Liver (tissue), 9 donors: ENCODE results near the gene WDFY1. TPM values are rescaled to one million over a fixed set of nuclear protein-coding genes. Genes with fewer than 3 reads are reported as not detected.

Source experiments
- DNase-seq: peaks from one replicate; pipeline ENCODE4 v3.0.0-alpha.2; 2017; ENCODE audit warnings: low spot score
- H3K27ac ChIP-seq, 2 donors: one replicate each; pipeline ENCODE4 v1.7.0; 2013; ENCODE audit warnings: inconsistent platforms in 2 of 2, low read length in 2 of 2, control low read depth in 1 of 2, low read depth in 1 of 2, mild to moderate bottlenecking in 1 of 2
- H3K27me3 ChIP-seq, 4 donors: one replicate each; pipeline versions ENCODE4 v1.6.1 to v1.7.0; 2013; ENCODE audit warnings: low read length in 3 of 4, inconsistent platforms in 1 of 4, mild to moderate bottlenecking in 1 of 4, moderate library complexity in 1 of 4; ENCODE audit not compliant: control insufficient read depth in 4 of 4, insufficient read depth in 4 of 4
- H3K36me3 ChIP-seq, 4 donors: one replicate each; pipeline versions ENCODE4 v1.6.1 to v1.7.0; 2013; ENCODE audit warnings: low read length in 3 of 4, mild to moderate bottlenecking in 3 of 4, low read depth in 1 of 4, moderate library complexity in 1 of 4; ENCODE audit not compliant: control insufficient read depth in 4 of 4, insufficient read depth in 3 of 4
- H3K4me1 ChIP-seq, 4 donors: one replicate each; pipeline versions ENCODE4 v1.6.1 to v1.7.0; 2013; ENCODE audit warnings: low read length in 3 of 4, mild to moderate bottlenecking in 3 of 4, moderate library complexity in 1 of 4; ENCODE audit not compliant: control insufficient read depth in 4 of 4, insufficient read depth in 4 of 4
- H3K4me3 ChIP-seq, 3 donors: one replicate each; pipeline versions ENCODE4 v1.6.1 to v1.7.0; 2013; ENCODE audit warnings: low read length in 3 of 3, control low read depth in 1 of 3, low read depth in 1 of 3, mild to moderate bottlenecking in 1 of 3
- H3K9ac ChIP-seq, 2 donors: one replicate each; pipeline ENCODE4 v1.7.0; 2013; ENCODE audit warnings: low read length in 2 of 2, mild to moderate bottlenecking in 2 of 2, moderate library complexity in 2 of 2, control low read depth in 1 of 2, low read depth in 1 of 2
- H3K9me3 ChIP-seq, 4 donors: one replicate each; pipeline versions ENCODE4 v1.6.1 to v1.7.0; 2013; ENCODE audit warnings: low read length in 3 of 4; ENCODE audit not compliant: control insufficient read depth in 4 of 4
- EGR1 ChIP-seq, 2 donors: IDR thresholded peaks; 2 replicates each; pipeline ENCODE4 v1.6.1; 2016 to 2018; ENCODE audit warnings: antibody characterized with exemption in 2 of 2, low read depth in 2 of 2
- FOXA1 ChIP-seq: IDR thresholded peaks from 2 replicates; pipeline ENCODE4 v1.6.1; 2016; ENCODE audit warnings: antibody characterized with exemption
- FOXA2 ChIP-seq: IDR thresholded peaks from 2 replicates; pipeline ENCODE4 v1.6.1; 2016; ENCODE audit warnings: antibody characterized with exemption
- GABPA ChIP-seq, 2 donors: IDR thresholded peaks in 1 of 2; conservative IDR thresholded peaks in 1 of 2; 2 replicates each; pipeline ENCODE4 v1.6.1; 2016; ENCODE audit warnings: antibody characterized with exemption in 2 of 2, mild to moderate bottlenecking in 1 of 2, moderate library complexity in 1 of 2
- HNF4A ChIP-seq, 2 donors: conservative IDR thresholded peaks; 2 replicates each; pipeline ENCODE4 v1.6.1; 2016; ENCODE audit warnings: antibody characterized with exemption in 2 of 2, mild to moderate bottlenecking in 2 of 2
- HNF4G ChIP-seq: IDR thresholded peaks from 2 replicates; pipeline ENCODE4 v1.6.1; 2016; ENCODE audit warnings: antibody characterized with exemption
- JUND ChIP-seq, 2 donors: IDR thresholded peaks; 2 replicates each; pipeline ENCODE4 v1.6.1; 2016; ENCODE audit warnings: antibody characterized with exemption in 2 of 2
- NR2F2 ChIP-seq: IDR thresholded peaks from 2 replicates; pipeline ENCODE4 v1.6.1; 2016; ENCODE audit warnings: antibody characterized with exemption
- RAD21 ChIP-seq, 2 donors: IDR thresholded peaks; 2 replicates each; pipeline ENCODE4 v1.6.1; 2016; ENCODE audit warnings: antibody characterized with exemption in 2 of 2, mild to moderate bottlenecking in 2 of 2
- RXRA ChIP-seq, 2 donors: IDR thresholded peaks; 2 replicates each; pipeline ENCODE4 v1.6.1; 2017 to 2018; ENCODE audit warnings: antibody characterized with exemption in 2 of 2, mild to moderate bottlenecking in 1 of 2
- SP1 ChIP-seq: IDR thresholded peaks from 2 replicates; pipeline ENCODE4 v1.6.1; 2018; ENCODE audit warnings: antibody characterized with exemption, mild to moderate bottlenecking
- TAF1 ChIP-seq: conservative IDR thresholded peaks from 2 replicates; pipeline ENCODE4 v1.6.1; 2016; ENCODE audit warnings: antibody characterized with exemption, mild to moderate bottlenecking
- YY1 ChIP-seq: IDR thresholded peaks from 2 replicates; pipeline ENCODE4 v1.6.1; 2016; ENCODE audit warnings: antibody characterized with exemption, mild to moderate bottlenecking
- WGBS: extraction: QIAGEN DNeasy Blood & Tissue Kit; methylation state at CpG from one replicate; pipeline ENCODE4 v1.1.7; 2013; 5-methylcytosine and 5-hydroxymethylcytosine counted together
- polyA plus RNA-seq, 2 donors: library from polyadenylated mRNA; stranded (reverse) in 1 of 2; unstranded in 1 of 2; fragments of 200-250 nt in 1 of 2; fragments of >200 nt in 1 of 2; fragmentation: Nextera tagmentation in 1 of 2; extraction: Ambion mirVana in 1 of 2; gene quantifications; one replicate each; pipeline versions ENCODE4 v1.2.1 to v1.2.3, GENCODE V29; 2013 to 2015
- total RNA-seq, 2 donors: library from RNA; depleted of rRNA; stranded (reverse); fragments of >200 nt; gene quantifications; one replicate each; pipeline ENCODE4 v1.2.3, GENCODE V29; 2014
- TF ChIP-seq, protein P1 (sequence below): IDR thresholded peaks from 2 replicates; pipeline ENCODE4 v1.6.1; 2016; ENCODE audit warnings: antibody characterized with exemption, mild to moderate bottlenecking
- TF ChIP-seq, protein P2 (sequence below): IDR thresholded peaks from 2 replicates; pipeline ENCODE4 v1.6.1; 2016; ENCODE audit warnings: antibody characterized with exemption
- TF ChIP-seq, protein P3 (sequence below): IDR thresholded peaks from 2 replicates; pipeline ENCODE4 v1.6.1; 2016; ENCODE audit warnings: antibody characterized with exemption
- TF ChIP-seq, protein P4 (sequence below): fragments of 150-350 bp; IDR thresholded peaks from 2 replicates; pipeline ENCODE4 v1.5.1; 2017; ENCODE audit warnings: improper control_type of control experiment, low read depth, low read length; ENCODE audit not compliant: missing input control
- TF ChIP-seq, protein P5 (sequence below): IDR thresholded peaks from 2 replicates; pipeline ENCODE4 v1.6.1; 2016; ENCODE audit warnings: antibody characterized with exemption
- donor health status: healthy.
- donor health status: healthy.
- donor health status: healthy.
- donor health status: healthy.
- donor health status: healthy.

The WDFY1 gene
- total and polyA plus RNA-seq, 4 donors: 12.0 to 34.2 (median 24.1) TPM

DNA sequence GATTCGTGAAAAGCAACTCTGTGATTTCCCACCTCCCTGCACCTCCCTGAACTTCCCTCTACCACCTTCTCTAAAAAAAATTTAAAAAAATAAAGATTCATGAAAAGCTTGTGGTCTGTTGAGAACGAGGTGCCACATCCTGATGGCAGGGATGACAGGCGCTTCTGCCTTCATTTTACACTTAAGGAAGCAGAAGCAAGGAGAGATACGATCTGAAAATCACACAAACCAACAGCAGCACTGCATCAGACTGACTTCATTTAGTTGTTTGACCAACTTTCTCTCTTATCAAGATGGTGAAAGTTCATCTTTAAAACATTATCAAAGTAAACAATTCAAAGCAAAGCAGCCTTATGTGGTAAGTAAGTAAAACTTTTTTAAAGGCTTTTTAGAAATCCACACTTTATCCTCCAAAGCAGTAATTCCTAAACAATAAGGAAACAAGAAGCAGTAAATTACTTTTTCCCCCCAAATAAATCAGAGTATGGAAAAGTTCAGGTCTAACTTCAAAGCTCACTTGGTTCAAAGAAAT, 15.5 kb downstream of the WDFY1 start:
- TF ChIP-seq RAD21 (IDR thresholded peaks at IDR 0.05) (peak in 1 of 2 donors; percentile 4), NR2F2 (no peak), FOXA2 (no peak), JUND (IDR thresholded peaks at IDR 0.05) (peak in 1 of 2 donors; percentile 33), HNF4G (no peak), GABPA (IDR thresholded peaks at IDR 0.05 in 1 of 2, conservative IDR thresholded peaks at IDR 0.05 in 1 of 2) (no peak), YY1 (peak; percentile 54), TAF1 (peak; percentile 31), HNF4A (conservative IDR thresholded peaks at IDR 0.05) (peak; percentile 57 to 66), SP1 (no peak), FOXA1 (peak; percentile 18), RXRA (IDR thresholded peaks at IDR 0.05) (peak in 1 of 2 donors; percentile 65), EGR1 (IDR thresholded peaks at IDR 0.05; ENCODE audit: low read depth in 2 of 2) (no peak)
- TF ChIP-seq, protein P1, sequence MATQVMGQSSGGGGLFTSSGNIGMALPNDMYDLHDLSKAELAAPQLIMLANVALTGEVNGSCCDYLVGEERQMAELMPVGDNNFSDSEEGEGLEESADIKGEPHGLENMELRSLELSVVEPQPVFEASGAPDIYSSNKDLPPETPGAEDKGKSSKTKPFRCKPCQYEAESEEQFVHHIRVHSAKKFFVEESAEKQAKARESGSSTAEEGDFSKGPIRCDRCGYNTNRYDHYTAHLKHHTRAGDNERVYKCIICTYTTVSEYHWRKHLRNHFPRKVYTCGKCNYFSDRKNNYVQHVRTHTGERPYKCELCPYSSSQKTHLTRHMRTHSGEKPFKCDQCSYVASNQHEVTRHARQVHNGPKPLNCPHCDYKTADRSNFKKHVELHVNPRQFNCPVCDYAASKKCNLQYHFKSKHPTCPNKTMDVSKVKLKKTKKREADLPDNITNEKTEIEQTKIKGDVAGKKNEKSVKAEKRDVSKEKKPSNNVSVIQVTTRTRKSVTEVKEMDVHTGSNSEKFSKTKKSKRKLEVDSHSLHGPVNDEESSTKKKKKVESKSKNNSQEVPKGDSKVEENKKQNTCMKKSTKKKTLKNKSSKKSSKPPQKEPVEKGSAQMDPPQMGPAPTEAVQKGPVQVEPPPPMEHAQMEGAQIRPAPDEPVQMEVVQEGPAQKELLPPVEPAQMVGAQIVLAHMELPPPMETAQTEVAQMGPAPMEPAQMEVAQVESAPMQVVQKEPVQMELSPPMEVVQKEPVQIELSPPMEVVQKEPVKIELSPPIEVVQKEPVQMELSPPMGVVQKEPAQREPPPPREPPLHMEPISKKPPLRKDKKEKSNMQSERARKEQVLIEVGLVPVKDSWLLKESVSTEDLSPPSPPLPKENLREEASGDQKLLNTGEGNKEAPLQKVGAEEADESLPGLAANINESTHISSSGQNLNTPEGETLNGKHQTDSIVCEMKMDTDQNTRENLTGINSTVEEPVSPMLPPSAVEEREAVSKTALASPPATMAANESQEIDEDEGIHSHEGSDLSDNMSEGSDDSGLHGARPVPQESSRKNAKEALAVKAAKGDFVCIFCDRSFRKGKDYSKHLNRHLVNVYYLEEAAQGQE: peak; percentile 46
- TF ChIP-seq, protein P2, sequence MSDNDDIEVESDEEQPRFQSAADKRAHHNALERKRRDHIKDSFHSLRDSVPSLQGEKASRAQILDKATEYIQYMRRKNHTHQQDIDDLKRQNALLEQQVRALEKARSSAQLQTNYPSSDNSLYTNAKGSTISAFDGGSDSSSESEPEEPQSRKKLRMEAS: no peak
- TF ChIP-seq, protein P3, sequence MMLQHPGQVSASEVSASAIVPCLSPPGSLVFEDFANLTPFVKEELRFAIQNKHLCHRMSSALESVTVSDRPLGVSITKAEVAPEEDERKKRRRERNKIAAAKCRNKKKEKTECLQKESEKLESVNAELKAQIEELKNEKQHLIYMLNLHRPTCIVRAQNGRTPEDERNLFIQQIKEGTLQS: no peak
- TF ChIP-seq, protein P4, sequence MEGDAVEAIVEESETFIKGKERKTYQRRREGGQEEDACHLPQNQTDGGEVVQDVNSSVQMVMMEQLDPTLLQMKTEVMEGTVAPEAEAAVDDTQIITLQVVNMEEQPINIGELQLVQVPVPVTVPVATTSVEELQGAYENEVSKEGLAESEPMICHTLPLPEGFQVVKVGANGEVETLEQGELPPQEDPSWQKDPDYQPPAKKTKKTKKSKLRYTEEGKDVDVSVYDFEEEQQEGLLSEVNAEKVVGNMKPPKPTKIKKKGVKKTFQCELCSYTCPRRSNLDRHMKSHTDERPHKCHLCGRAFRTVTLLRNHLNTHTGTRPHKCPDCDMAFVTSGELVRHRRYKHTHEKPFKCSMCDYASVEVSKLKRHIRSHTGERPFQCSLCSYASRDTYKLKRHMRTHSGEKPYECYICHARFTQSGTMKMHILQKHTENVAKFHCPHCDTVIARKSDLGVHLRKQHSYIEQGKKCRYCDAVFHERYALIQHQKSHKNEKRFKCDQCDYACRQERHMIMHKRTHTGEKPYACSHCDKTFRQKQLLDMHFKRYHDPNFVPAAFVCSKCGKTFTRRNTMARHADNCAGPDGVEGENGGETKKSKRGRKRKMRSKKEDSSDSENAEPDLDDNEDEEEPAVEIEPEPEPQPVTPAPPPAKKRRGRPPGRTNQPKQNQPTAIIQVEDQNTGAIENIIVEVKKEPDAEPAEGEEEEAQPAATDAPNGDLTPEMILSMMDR: no peak
- TF ChIP-seq, protein P5, sequence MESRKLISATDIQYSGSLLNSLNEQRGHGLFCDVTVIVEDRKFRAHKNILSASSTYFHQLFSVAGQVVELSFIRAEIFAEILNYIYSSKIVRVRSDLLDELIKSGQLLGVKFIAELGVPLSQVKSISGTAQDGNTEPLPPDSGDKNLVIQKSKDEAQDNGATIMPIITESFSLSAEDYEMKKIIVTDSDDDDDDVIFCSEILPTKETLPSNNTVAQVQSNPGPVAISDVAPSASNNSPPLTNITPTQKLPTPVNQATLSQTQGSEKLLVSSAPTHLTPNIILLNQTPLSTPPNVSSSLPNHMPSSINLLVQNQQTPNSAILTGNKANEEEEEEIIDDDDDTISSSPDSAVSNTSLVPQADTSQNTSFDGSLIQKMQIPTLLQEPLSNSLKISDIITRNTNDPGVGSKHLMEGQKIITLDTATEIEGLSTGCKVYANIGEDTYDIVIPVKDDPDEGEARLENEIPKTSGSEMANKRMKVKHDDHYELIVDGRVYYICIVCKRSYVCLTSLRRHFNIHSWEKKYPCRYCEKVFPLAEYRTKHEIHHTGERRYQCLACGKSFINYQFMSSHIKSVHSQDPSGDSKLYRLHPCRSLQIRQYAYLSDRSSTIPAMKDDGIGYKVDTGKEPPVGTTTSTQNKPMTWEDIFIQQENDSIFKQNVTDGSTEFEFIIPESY: no peak
- Histone ChIP-seq H3K4me3 (no peak overlapping the region), H3K36me3 (no peaks in the 10 kb centered on the region), H3K4me1 (peaks cover 8 to 34% (median 24%) of the 10 kb centered on the region in 4 donors), H3K27me3 (no peaks in the 10 kb centered on the region), H3K9ac (peak overlapping the region; percentile 11 to 37), H3K27ac (peak overlapping the region; percentile 45 to 78), H3K9me3 (peaks cover 0 to 3% (median 0%) of the 10 kb centered on the region in 4 donors)
- DNase-seq: no peak
- WGBS: 20% methylated on average over 4 of the region's 4 CpGs
